Measurements from ENCODE around the gene SGO2. TPM values are rescaled to one million over a fixed set of nuclear protein-coding genes. Genes with fewer than 3 reads are reported as not detected.

The SGO2 gene
- total and polyA plus RNA-seq, 2 of the 13 experiments (the other 11 are each of a cell fraction or from before 2014, with no cell fraction given) = 5.1 to 16.2 TPM

GRCh38 chr2:200525882-200526651 is at the start of gene SGO2 (continued):
- TF ChIP-seq ZBTB4 (CRISPR knock-in tag; IDR thresholded peaks at IDR 0.05; ENCODE audit: borderline replicate concordance) = peak; percentile 81; the same call in 1 of the 2 replicates
- TF ChIP-seq IRF1 (CRISPR knock-in tag; IDR thresholded peaks at IDR 0.05; ENCODE audit: low read depth) = no peak
- TF ChIP-seq TFDP1 (CRISPR knock-in tag; IDR thresholded peaks at IDR 0.05; ENCODE audit: borderline replicate concordance) = peak; percentile 100
- peak; percentile 88 for TF ChIP-seq NR2C2 (CRISPR knock-in tag; IDR thresholded peaks at IDR 0.05; ENCODE audit: borderline replicate concordance)
- no peak for TF ChIP-seq TRIM22 (IDR thresholded peaks at IDR 0.05)
- TF ChIP-seq LBX2 (CRISPR knock-in tag; IDR thresholded peaks at IDR 0.05; ENCODE audit: borderline replicate concordance) = no peak; the same call in 1 of the 2 replicates
- 0 out of 2 replicates have a peak, but pooled peaks have one; percentile 64 for TF ChIP-seq MIER3 (CRISPR knock-in tag; IDR thresholded peaks at IDR 0.05; ENCODE audit: borderline replicate concordance)
- TF ChIP-seq ZNF460 (CRISPR knock-in tag; IDR thresholded peaks at IDR 0.05; ENCODE audit: borderline replicate concordance) = no peak
- no peak for TF ChIP-seq ZNF382 (CRISPR knock-in tag; IDR thresholded peaks at IDR 0.05; ENCODE audit: borderline replicate concordance)
- TF ChIP-seq SMAD9 (CRISPR knock-in tag; IDR thresholded peaks at IDR 0.05) = peak; percentile 54; the same call in 1 of the 2 replicates
- no peak for TF ChIP-seq ZNF24 (IDR thresholded peaks at IDR 0.05)
- peak; percentile 85 for TF ChIP-seq BRD4 (CRISPR knock-in tag; IDR thresholded peaks at IDR 0.05)
- TF ChIP-seq SIN3A (IDR thresholded peaks at IDR 0.05; ENCODE audit: borderline replicate concordance, low read depth, low read length) = peak; percentile 100
- no peak; the same call in 1 of the 2 replicates for TF ChIP-seq HHEX (CRISPR knock-in tag; IDR thresholded peaks at IDR 0.05)
- TF ChIP-seq PAXIP1 (CRISPR knock-in tag; conservative IDR thresholded peaks at IDR 0.05) = peak; percentile 54
- TF ChIP-seq PPARG (CRISPR knock-in tag; conservative IDR thresholded peaks at IDR 0.05) = peak; percentile 68
- TF ChIP-seq FIP1L1 (IDR thresholded peaks at IDR 0.05; ENCODE audit: borderline replicate concordance, insufficient read depth, low read depth, low read length) = 0 out of 2 replicates have a peak, but pooled peaks have one; percentile 62

Data from HepG2 (cell line).